WTC11 (cell line): Measurements from ENCODE around the gene UVRAG.

ENCODE experiments used
- MAX ChIP-seq: sonication (generic); formaldehyde crosslinking; IDR thresholded peaks from 2 replicates; pipeline ENCODE4 v1.8.0; 2022; ENCODE audit warnings: mild to moderate bottlenecking, missing genetic modification reagents
- NR2C2 ChIP-seq: sonication (generic); formaldehyde crosslinking; IDR thresholded peaks from 2 replicates; pipeline ENCODE4 v1.8.0; 2022; ENCODE audit warnings: mild to moderate bottlenecking, missing genetic modification reagents
- TEAD4 ChIP-seq: sonication (generic); formaldehyde crosslinking; IDR thresholded peaks from 2 replicates; pipeline ENCODE4 v1.8.0; 2022; ENCODE audit warnings: mild to moderate bottlenecking, missing genetic modification reagents
- ZNF121 ChIP-seq: sonication (generic); formaldehyde crosslinking; IDR thresholded peaks from 2 replicates; pipeline ENCODE4 v1.8.0; 2023; ENCODE audit warnings: missing genetic modification reagents
- TF ChIP-seq, protein P1 (sequence below): sonication (generic); formaldehyde crosslinking; IDR thresholded peaks from 2 replicates; pipeline ENCODE4 v1.8.1; 2023; ENCODE audit warnings: mild to moderate bottlenecking, missing genetic modification reagents
- TF ChIP-seq, protein P2 (sequence below): fragments of 200-600 bp; IDR thresholded peaks from 2 replicates; pipeline ENCODE4 v1.8.0; 2022; ENCODE audit warnings: antibody characterized with exemption

GRCh38 chr11:76044750-76045320 lies 229.8 kb downstream of the UVRAG start:
- no peak for TF ChIP-seq NR2C2 (CRISPR knock-in tag)
- TF ChIP-seq, protein P1, sequence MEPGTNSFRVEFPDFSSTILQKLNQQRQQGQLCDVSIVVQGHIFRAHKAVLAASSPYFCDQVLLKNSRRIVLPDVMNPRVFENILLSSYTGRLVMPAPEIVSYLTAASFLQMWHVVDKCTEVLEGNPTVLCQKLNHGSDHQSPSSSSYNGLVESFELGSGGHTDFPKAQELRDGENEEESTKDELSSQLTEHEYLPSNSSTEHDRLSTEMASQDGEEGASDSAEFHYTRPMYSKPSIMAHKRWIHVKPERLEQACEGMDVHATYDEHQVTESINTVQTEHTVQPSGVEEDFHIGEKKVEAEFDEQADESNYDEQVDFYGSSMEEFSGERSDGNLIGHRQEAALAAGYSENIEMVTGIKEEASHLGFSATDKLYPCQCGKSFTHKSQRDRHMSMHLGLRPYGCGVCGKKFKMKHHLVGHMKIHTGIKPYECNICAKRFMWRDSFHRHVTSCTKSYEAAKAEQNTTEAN, result no peak
- no peak for TF ChIP-seq ZNF121 (CRISPR knock-in tag)
- TF ChIP-seq, protein P2, sequence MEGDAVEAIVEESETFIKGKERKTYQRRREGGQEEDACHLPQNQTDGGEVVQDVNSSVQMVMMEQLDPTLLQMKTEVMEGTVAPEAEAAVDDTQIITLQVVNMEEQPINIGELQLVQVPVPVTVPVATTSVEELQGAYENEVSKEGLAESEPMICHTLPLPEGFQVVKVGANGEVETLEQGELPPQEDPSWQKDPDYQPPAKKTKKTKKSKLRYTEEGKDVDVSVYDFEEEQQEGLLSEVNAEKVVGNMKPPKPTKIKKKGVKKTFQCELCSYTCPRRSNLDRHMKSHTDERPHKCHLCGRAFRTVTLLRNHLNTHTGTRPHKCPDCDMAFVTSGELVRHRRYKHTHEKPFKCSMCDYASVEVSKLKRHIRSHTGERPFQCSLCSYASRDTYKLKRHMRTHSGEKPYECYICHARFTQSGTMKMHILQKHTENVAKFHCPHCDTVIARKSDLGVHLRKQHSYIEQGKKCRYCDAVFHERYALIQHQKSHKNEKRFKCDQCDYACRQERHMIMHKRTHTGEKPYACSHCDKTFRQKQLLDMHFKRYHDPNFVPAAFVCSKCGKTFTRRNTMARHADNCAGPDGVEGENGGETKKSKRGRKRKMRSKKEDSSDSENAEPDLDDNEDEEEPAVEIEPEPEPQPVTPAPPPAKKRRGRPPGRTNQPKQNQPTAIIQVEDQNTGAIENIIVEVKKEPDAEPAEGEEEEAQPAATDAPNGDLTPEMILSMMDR, result no peak
- no peak for TF ChIP-seq MAX
- TF ChIP-seq TEAD4 (CRISPR knock-in tag), result no peak
